Coronary artery (tissue), 2 donors: Measurements from ENCODE around the gene ERCC2.
"Not testable (repeated sequence)": the region's sequence is repeated elsewhere in the genome, so short reads cannot be mapped to it uniquely, and the experiment has no call there.

Source experiments
- DNase-seq: peaks from one replicate; pipeline ENCODE4 v3.0.0-alpha.2; 2017; ENCODE audit warnings: low spot score
- H3K27ac ChIP-seq, 2 donors: fragments of 200-600 bp; sonication (generic); one replicate each; pipeline ENCODE4 v1.5.1; 2016 to 2019
- H3K4me3 ChIP-seq: fragments of 200-600 bp; sonication (generic); 2 replicates; pipeline ENCODE4 v1.5.1; 2016; ENCODE audit warnings: mild to moderate bottlenecking, moderate library complexity
- CTCF ChIP-seq: fragments of 200-600 bp; sonication (generic); IDR thresholded peaks from one replicate; pipeline ENCODE4 v1.5.1; 2019; ENCODE audit warnings: antibody characterized with exemption

The ERCC2 gene

GRCh38 chr19:45342911-45343310, 27.5 kb downstream of the ERCC2 start:
- H3K27ac ChIP-seq = no peak overlapping the region
- TF ChIP-seq CTCF = no peak
- no peak for DNase-seq

GRCh38 chr19:45340899-45341453, 29.4 kb downstream of the ERCC2 start:
- Histone ChIP-seq H3K4me3 (peak overlapping the region; percentile 53), H3K27ac (no peak overlapping the region)
- no peak for TF ChIP-seq CTCF
- no peak for DNase-seq

More at GRCh38 chr19:45342911-45343310, 27.5 kb downstream of the ERCC2 start:
- no peak overlapping the region for H3K4me3 ChIP-seq

DNA sequence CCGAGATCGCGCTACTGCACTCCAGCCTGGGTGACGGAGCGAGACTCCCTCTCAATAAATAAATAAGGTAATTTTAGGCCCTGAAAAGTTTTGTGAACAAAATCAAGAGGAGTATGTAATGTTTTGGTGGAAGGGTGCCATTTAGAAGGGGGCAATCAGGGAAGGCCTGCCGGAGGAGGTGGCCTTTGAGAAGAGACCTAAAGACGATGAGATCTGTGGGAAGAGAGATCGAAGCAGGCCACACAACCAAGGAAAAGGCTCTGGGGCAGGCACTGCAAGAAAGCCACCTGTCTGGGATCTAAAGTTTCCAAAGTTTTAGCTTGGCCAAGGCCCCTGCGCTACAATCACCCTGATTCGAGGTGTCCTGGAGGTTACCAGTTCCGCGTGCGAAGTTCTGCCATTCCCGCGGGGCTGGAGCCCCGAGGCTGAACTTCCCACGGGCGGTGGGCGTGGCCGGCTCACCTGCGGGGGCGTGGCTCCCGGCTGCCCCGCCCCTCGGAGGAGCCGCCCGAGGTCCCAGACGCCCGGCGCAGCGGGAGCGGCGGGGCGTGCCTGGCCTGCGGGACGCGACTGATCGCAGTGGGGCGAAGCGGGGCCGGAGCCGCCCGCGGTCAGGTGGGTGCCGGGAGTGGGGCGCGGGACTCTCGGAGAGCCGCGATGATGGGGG, 30.0 kb downstream of the ERCC2 start, which contains the start of gene KLC3:
KLC3 (plus strand) TSS at position 519 of the 667 bp plus-strand sequence. CDS start 4,792 bp downstream, outside the sequence.
- TF ChIP-seq CTCF = no peak
- DNase-seq = no peak
- H3K27ac ChIP-seq = no peak within 1 kb of the TSS
- H3K4me3 ChIP-seq = peak within 1 kb of the TSS; percentile 53

- no peak for DNase-seq
Observed at GRCh38 chr19:45339629-45340028, 30.7 kb downstream of the ERCC2 start.

DNA sequence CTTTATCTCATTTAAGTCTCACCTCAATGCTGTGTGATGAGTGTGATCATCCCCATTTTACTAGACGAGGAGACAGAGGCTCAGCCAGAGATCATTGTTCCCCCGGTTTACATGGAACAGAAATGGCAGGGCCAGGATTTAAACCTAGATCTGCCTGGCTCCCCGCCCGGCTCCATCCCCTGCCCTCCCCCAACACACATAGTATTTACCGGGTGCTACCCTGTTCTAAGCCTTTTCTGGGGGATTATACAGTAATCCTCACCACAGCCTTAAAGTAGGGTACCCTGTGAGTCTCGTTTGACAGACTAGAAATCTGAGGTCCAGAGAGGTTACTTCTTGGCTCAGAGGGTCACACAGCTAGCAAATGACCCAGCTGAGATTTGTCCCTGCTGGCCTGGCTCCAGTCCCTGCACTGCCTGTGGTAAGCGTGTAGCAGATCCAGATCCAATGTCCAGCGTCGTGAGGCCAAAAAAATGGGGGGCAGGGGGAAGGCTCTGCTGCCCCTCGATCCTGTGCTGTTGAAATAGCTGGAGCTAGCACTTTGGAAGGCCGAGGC, 33.6 kb downstream of the ERCC2 start:
- TF ChIP-seq CTCF = no peak
- Histone ChIP-seq H3K4me3 (no peak overlapping the region), H3K27ac (no peak overlapping the region)

More at GRCh38 chr19:45339629-45340028, 30.7 kb downstream of the ERCC2 start:
- no peak overlapping the region for H3K4me3 ChIP-seq
- no peak overlapping the region for H3K27ac ChIP-seq
- TF ChIP-seq CTCF = no peak

GRCh38 chr19:45334881-45335280, 35.5 kb downstream of the ERCC2 start:
- H3K4me3 ChIP-seq, DNase-seq, H3K27ac ChIP-seq: not testable (repeated sequence)

More for the DNA sequence above, 33.6 kb downstream of the ERCC2 start:
- DNase-seq = no peak

DNA sequence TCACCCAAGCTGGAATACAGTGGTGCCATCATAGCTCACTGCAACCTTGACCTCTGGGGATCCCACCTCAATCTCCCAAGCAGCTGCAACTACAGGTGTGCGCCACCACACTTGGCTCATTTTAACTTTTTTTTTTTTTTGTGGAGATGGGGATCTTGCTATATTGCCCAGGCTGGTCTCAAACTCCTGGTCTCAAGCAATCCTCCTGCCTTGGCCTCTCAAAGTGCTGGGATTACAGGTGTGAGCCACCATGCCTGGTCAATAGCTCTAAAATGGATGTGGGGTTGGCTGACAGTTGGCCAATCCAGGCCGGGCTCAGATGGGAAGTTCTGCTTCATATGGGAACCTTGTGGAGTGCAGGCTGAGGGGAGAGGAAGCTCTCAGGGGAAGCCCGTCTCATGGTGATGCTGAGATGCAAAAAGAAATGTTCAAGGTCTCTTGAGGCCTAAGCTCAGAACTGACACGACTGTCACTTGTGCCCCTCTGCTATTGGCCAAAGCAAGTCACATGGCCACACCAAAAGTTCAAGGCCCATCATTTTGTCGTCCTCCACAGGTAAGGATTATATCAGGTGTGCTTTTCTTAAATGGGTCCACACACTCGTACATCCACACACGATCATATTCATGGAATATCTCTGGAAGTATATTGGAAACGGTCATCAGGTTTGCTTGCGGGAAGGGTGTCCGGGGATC, 36.6 kb downstream of the ERCC2 start:
- DNase-seq = no peak
- Histone ChIP-seq H3K4me3 (no peak overlapping the region), H3K27ac (no peak overlapping the region)
- TF ChIP-seq CTCF = no peak
